MM.1S (cell line): ENCODE data around the gene ATF7IP.

Source experiments
- DNase-seq: peaks from one replicate; pipeline ENCODE4 v3.0.0-alpha.2; 2015
- H2AFZ ChIP-seq: fragments of 300-600 bp; sonication (generic); 2 replicates; pipeline ENCODE4 v1.6.0; 2016; ENCODE audit warnings: antibody characterized with exemption, low read length
- H3F3A ChIP-seq: fragments of 300-600 bp; sonication (generic); 2 replicates; pipeline ENCODE4 v1.6.1; 2016; ENCODE audit warnings: mild to moderate bottlenecking, antibody characterized with exemption, low read length, moderate library complexity, mixed read lengths; ENCODE audit not compliant: insufficient read depth
- H3K27ac ChIP-seq: fragments of 300-600 bp; sonication (generic); 2 replicates; pipeline ENCODE4 v1.5.1; 2016; ENCODE audit warnings: mild to moderate bottlenecking, low read length
- H3K27me3 ChIP-seq: fragments of 300-600 bp; sonication (generic); replicated peaks from 2 replicates; pipeline ENCODE4 v1.6.0; 2016; ENCODE audit warnings: low read length; ENCODE audit not compliant: insufficient read depth
- H3K36me3 ChIP-seq: fragments of 300-600 bp; sonication (generic); replicated peaks from 2 replicates; pipeline ENCODE4 v1.6.1; 2016; ENCODE audit warnings: mild to moderate bottlenecking, low read length, mixed read lengths; ENCODE audit not compliant: insufficient read depth
- H3K4me1 ChIP-seq: fragments of 300-600 bp; sonication (generic); 2 replicates; pipeline ENCODE4 v1.6.1; 2016; ENCODE audit warnings: low read length, mixed read lengths
- H3K4me2 ChIP-seq: fragments of 300-600 bp; sonication (generic); 2 replicates; pipeline ENCODE4 v1.6.0; 2016; ENCODE audit warnings: low read depth, low read length
- H3K4me3 ChIP-seq: fragments of 300-600 bp; sonication (generic); 2 replicates; pipeline ENCODE4 v1.5.1; 2016; ENCODE audit warnings: low read length, mixed read lengths
- H3K79me2 ChIP-seq: fragments of 300-600 bp; sonication (generic); 2 replicates; pipeline ENCODE4 v1.6.1; 2016; ENCODE audit warnings: mixed run types, low read length, mixed read lengths
- H3K9ac ChIP-seq: fragments of 300-600 bp; sonication (generic); 2 replicates; pipeline ENCODE4 v1.6.1; 2016; ENCODE audit warnings: low read length, mixed read lengths
- H3K9me2 ChIP-seq: fragments of 300-600 bp; sonication (generic); replicated peaks from 2 replicates; pipeline ENCODE4 v1.6.1; 2016; ENCODE audit warnings: mild to moderate bottlenecking, low read length, mixed read lengths; ENCODE audit not compliant: insufficient read depth
- H3K9me3 ChIP-seq: fragments of 300-600 bp; sonication (generic); replicated peaks from 2 replicates; pipeline ENCODE4 v1.6.1; 2016; ENCODE audit warnings: mild to moderate bottlenecking, low read length, mixed read lengths; ENCODE audit not compliant: insufficient read depth
- H4K20me1 ChIP-seq: fragments of 300-600 bp; sonication (generic); 2 replicates; pipeline ENCODE4 v1.6.1; 2016; ENCODE audit warnings: mild to moderate bottlenecking, low read length, moderate library complexity, mixed read lengths; ENCODE audit not compliant: insufficient read depth
- CTCF ChIP-seq: fragments of 300-600 bp; sonication (generic); IDR thresholded peaks from 2 replicates; pipeline ENCODE4 v1.5.1; 2016; ENCODE audit warnings: antibody characterized with exemption, low read length, mixed read lengths
- EZH2 ChIP-seq: fragments of 300-600 bp; sonication (generic); optimal IDR thresholded peaks from 2 replicates; pipeline ENCODE3; 2017; ENCODE audit warnings: low read depth, mild to moderate bottlenecking, antibody characterized with exemption, low read length, mixed read lengths
- EZH2phosphoT487 ChIP-seq: fragments of 300-600 bp; sonication (generic); IDR thresholded peaks from 2 replicates; pipeline ENCODE4 v1.6.1; 2018; ENCODE audit warnings: antibody characterized with exemption, low read length

ATF7IP gene

GRCh38 chr12:14424545-14424944 lies 59.1 kb downstream of the ATF7IP start:
- Histone ChIP-seq H3K4me2 (no peak overlapping the region), H3K79me2 (peaks cover 70% of the 10 kb centered on the region), H3K27ac (no peak overlapping the region), H3K36me3 (no peaks in the 10 kb centered on the region), H3F3A (no peaks in the 10 kb centered on the region), H3K4me1 (no peaks in the 10 kb centered on the region), H3K9ac (no peak overlapping the region), H4K20me1 (no peaks in the 10 kb centered on the region), H3K4me3 (no peak overlapping the region), H2AFZ (no peak overlapping the region), H3K9me3 (no peaks in the 10 kb centered on the region), H3K27me3 (no peaks in the 10 kb centered on the region), H3K9me2 (no peaks in the 10 kb centered on the region)
- TF ChIP-seq EZH2 (no peak), CTCF (no peak), EZH2phosphoT487 (no peak)
- DNase-seq = no peak

- no peaks in the 10 kb centered on the region for H4K20me1 ChIP-seq
- no peaks in the 10 kb centered on the region for H3K9me3 ChIP-seq
- no peaks in the 10 kb centered on the region for H3K9me2 ChIP-seq
- DNase-seq = no peak
- H3K27me3 ChIP-seq = no peaks in the 10 kb centered on the region
- H3K36me3 ChIP-seq = no peaks in the 10 kb centered on the region
- no peak overlapping the region for H3K27ac ChIP-seq
- H3K4me2 ChIP-seq = no peak overlapping the region
- H3K79me2 ChIP-seq = peaks cover 77% of the 10 kb centered on the region
- H3K4me1 ChIP-seq = no peaks in the 10 kb centered on the region
- no peak overlapping the region for H3K4me3 ChIP-seq
- TF ChIP-seq CTCF (no peak), EZH2phosphoT487 (no peak), EZH2 (no peak)
- H2AFZ ChIP-seq = no peak overlapping the region
- H3K9ac ChIP-seq = no peak overlapping the region
- H3F3A ChIP-seq = no peaks in the 10 kb centered on the region
These were observed 61.3 kb downstream of the ATF7IP start for GRCh38 chr12:14426792-14427191.

GRCh38 chr12:14427929-14428328 lies 62.4 kb downstream of the ATF7IP start:
- Histone ChIP-seq H4K20me1 (no peaks in the 10 kb centered on the region), H3K27ac (no peak overlapping the region), H3K79me2 (peaks cover 79% of the 10 kb centered on the region), H3K9me2 (no peaks in the 10 kb centered on the region), H3K9ac (no peak overlapping the region), H3K4me2 (no peak overlapping the region), H3K9me3 (no peaks in the 10 kb centered on the region), H3K4me1 (no peaks in the 10 kb centered on the region), H2AFZ (no peak overlapping the region), H3K4me3 (no peak overlapping the region), H3K27me3 (no peaks in the 10 kb centered on the region), H3K36me3 (no peaks in the 10 kb centered on the region), H3F3A (no peaks in the 10 kb centered on the region)
- TF ChIP-seq CTCF = no peak
- no peak for TF ChIP-seq EZH2phosphoT487
- no peak for TF ChIP-seq EZH2
- DNase-seq = no peak
